OCI-LY1 (cell line): ENCODE results near the gene MS4A6A.

Source experiments
- CTCF ChIP-seq: fragments of 200-600 bp; sonication (generic), shearing (Covaris generic); IDR thresholded peaks from 2 replicates; pipeline ENCODE4 v1.5.1; 2017; ENCODE audit warnings: mild to moderate bottlenecking, antibody characterized with exemption, low read length, moderate library complexity, mixed read lengths
- EZH2 ChIP-seq: fragments of 200-600 bp; sonication (generic), shearing (Covaris generic); IDR thresholded peaks from 2 replicates; pipeline ENCODE4 v1.8.0; 2017; ENCODE audit warnings: borderline replicate concordance, mixed run types, mild to moderate bottlenecking, antibody characterized with exemption, low read length, moderate library complexity, mixed read lengths

GRCh38 chr11:60182541-60183330 is at the start of gene MS4A6A:
- TF ChIP-seq CTCF (no peak), EZH2 (no peak)
